Renal cortex interstitium (tissue), 11 donors: ENCODE results near the gene SH3RF3. TPM values are rescaled to one million over a fixed set of nuclear protein-coding genes. Genes with fewer than 3 reads are reported as not detected.
"Not testable (repeated sequence)": the region's sequence is repeated elsewhere in the genome, so short reads cannot be mapped to it uniquely, and the experiment has no call there.

Experiments
- DNase-seq, 11 donors: peaks; one replicate each; pipeline ENCODE4 v3.0.0-alpha.2; 2013; ENCODE audit warnings: low read depth in 9 of 11, low spot score in 4 of 11; ENCODE audit errors: extremely low read depth in 1 of 11
- polyA plus RNA-seq, 3 donors: library from polyadenylated mRNA; unstranded; fragments of 120-200 nt; gene quantifications; one replicate each; pipeline ENCODE4 v1.2.1, GENCODE V29; 2013; ENCODE audit not compliant: insufficient read length in 3 of 3

SH3RF3 gene
- polyA plus RNA-seq, 3 donors, result 4.2 to 5.8 (median 5.2) TPM

GRCh38 chr2:109222825-109223471 lies 93.9 kb downstream of the SH3RF3 start:
- no peak for DNase-seq

- no peak for DNase-seq
Measured at GRCh38 chr2:109223490-109223889, 94.5 kb downstream of the SH3RF3 start.

- DNase-seq, result not testable (repeated sequence)
Measured at GRCh38 chr2:109224341-109224740, 95.3 kb downstream of the SH3RF3 start.

GRCh38 chr2:109225170-109225782 lies 96.3 kb downstream of the SH3RF3 start:
- DNase-seq, result no peak

- DNase-seq, result no peak
Measured at GRCh38 chr2:109226128-109226527, 97.1 kb downstream of the SH3RF3 start.

GRCh38 chr2:109226622-109227021 lies 97.6 kb downstream of the SH3RF3 start:
- DNase-seq, result no peak

- DNase-seq, result no peak
Measured at GRCh38 chr2:109229094-109229675, 100.2 kb downstream of the SH3RF3 start.

- DNase-seq, result peak in 1 of 11 donors; percentile 31
Measured at GRCh38 chr2:109230941-109231420, 102.0 kb downstream of the SH3RF3 start.

- DNase-seq, result no peak
Measured at GRCh38 chr2:109231428-109231827, 102.4 kb downstream of the SH3RF3 start.

- DNase-seq, result no peak
Measured at GRCh38 chr2:109231996-109232705, 103.1 kb downstream of the SH3RF3 start.

GRCh38 chr2:109232909-109233308 lies 103.9 kb downstream of the SH3RF3 start:
- no peak for DNase-seq

GRCh38 chr2:109233643-109234042 lies 104.6 kb downstream of the SH3RF3 start:
- no peak for DNase-seq

GRCh38 chr2:109234355-109234754 lies 105.3 kb downstream of the SH3RF3 start:
- DNase-seq, result no peak

GRCh38 chr2:109236147-109236546 lies 107.1 kb downstream of the SH3RF3 start:
- no peak for DNase-seq

- no peak for DNase-seq
Measured at GRCh38 chr2:109237792-109238191, 108.8 kb downstream of the SH3RF3 start.

- DNase-seq, result no peak
Measured at GRCh38 chr2:109238580-109238979, 109.6 kb downstream of the SH3RF3 start.

- DNase-seq, result no peak
Measured at GRCh38 chr2:109239720-109240119, 110.7 kb downstream of the SH3RF3 start.

- no peak for DNase-seq
Measured at GRCh38 chr2:109242210-109242653, 113.2 kb downstream of the SH3RF3 start.

GRCh38 chr2:109242654-109243331 lies 113.8 kb downstream of the SH3RF3 start:
- no peak for DNase-seq
